Measurements from ENCODE around the gene NAT10.

Gene NAT10

DNA sequence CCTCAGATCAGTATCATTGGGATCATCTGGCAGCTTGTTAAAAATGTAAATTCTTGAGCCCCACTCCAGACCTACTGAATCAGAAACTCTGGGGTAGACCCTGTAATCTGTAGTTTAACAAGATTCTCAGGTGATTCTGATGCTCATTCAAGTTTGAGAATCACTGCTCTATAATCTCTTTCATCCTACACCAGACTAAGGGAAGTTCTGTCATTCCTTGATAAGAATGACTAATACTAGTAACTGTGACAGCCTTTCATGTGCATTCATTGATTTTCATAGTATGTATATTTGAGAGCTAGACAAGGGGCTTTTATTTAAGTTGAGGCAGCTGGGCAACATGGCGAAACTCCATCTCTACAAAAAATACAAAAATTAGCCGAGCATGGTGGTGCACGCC lies 30.0 kb downstream of the NAT10 start:
- TF ChIP-seq, protein P1, sequence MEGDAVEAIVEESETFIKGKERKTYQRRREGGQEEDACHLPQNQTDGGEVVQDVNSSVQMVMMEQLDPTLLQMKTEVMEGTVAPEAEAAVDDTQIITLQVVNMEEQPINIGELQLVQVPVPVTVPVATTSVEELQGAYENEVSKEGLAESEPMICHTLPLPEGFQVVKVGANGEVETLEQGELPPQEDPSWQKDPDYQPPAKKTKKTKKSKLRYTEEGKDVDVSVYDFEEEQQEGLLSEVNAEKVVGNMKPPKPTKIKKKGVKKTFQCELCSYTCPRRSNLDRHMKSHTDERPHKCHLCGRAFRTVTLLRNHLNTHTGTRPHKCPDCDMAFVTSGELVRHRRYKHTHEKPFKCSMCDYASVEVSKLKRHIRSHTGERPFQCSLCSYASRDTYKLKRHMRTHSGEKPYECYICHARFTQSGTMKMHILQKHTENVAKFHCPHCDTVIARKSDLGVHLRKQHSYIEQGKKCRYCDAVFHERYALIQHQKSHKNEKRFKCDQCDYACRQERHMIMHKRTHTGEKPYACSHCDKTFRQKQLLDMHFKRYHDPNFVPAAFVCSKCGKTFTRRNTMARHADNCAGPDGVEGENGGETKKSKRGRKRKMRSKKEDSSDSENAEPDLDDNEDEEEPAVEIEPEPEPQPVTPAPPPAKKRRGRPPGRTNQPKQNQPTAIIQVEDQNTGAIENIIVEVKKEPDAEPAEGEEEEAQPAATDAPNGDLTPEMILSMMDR (conservative IDR thresholded peaks at IDR 0.05) = no peak
- no peak overlapping the region for H3K27ac ChIP-seq

DNA sequence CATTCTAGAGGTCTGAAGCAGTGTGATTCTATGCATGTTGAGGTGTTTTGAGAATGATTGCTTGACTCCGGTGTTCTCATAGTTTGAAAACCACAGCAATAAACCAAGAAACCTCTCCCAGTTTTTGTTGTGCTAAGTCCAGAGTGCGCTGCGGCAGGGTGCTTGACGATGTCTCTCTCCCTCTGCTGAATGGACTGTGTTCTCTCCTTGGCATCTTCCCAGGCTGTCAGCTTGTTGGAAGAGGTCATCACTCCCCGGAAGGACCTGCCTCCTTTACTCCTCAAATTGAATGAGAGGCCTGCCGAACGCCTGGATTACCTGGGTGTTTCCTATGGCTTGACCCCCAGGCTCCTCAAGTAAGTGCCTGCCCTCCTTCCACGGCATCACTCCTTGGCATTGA lies 31.0 kb downstream of the NAT10 start:
- no peak overlapping the region for H3K27ac ChIP-seq
- TF ChIP-seq, protein P1 (conservative IDR thresholded peaks at IDR 0.05) = no peak

DNA sequence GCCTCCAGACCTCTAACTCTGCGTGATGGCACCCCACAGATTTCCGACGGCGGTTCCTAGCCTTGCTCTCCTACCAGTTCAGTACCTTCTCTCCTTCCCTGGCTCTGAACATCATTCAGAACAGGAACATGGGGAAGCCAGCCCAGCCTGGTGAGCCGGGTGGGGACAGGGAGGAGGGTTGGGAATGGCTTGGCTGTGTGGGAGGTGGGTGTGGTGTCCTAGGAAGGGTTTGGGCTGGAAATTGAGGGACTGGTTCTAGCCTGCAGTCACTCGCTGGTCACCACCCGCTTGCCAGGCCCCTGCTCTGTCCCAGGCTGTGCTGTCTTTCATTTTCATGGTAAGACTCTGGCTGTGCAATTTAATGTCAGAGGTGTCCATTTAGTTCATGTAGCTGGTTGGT lies 33.9 kb downstream of the NAT10 start:
- H3K27ac ChIP-seq = no peak overlapping the region
- TF ChIP-seq, protein P1 (conservative IDR thresholded peaks at IDR 0.05) = no peak

DNA sequence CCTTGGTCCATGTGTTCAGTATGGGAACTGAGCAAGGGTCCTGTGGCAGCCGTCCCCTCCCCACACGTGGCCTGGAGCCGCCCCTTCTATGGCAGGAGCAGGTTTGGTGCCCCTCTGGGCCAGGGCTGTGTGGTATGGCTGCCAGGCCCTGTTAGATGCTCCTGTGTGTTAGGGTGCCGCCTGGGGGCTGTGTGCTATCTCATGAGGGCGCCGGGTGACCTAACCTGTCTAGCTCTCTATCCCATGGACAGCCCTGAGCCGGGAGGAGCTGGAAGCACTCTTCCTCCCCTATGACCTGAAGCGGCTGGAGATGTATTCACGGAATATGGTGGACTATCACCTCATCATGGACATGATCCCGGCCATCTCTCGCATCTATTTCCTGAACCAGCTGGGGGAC lies 34.7 kb downstream of the NAT10 start:
- TF ChIP-seq, protein P1 (conservative IDR thresholded peaks at IDR 0.05) = no peak
- H3K27ac ChIP-seq = no peak overlapping the region

DNA sequence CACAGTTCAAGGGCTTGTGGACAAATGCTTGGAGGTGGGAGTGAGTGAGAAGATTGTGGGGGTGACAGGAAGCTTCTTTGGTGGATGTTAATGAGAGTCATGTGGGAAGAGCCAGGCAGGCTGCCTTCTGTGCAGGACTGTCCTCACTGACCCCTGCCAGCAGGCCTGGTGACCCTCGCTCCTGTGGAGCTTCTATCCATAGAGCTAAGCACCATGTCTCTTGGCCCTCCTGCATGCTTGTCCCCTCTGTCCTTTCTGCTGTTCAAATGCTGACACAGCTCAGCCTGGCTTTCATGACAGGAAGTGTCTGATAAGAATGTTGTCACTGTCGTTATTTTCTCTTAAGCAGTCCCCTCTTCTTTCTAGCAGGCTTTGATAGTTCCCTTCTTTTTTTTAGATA lies 37.6 kb downstream of the NAT10 start:
- no peak overlapping the region for H3K27ac ChIP-seq
- TF ChIP-seq, protein P1 (conservative IDR thresholded peaks at IDR 0.05) = no peak

DNA sequence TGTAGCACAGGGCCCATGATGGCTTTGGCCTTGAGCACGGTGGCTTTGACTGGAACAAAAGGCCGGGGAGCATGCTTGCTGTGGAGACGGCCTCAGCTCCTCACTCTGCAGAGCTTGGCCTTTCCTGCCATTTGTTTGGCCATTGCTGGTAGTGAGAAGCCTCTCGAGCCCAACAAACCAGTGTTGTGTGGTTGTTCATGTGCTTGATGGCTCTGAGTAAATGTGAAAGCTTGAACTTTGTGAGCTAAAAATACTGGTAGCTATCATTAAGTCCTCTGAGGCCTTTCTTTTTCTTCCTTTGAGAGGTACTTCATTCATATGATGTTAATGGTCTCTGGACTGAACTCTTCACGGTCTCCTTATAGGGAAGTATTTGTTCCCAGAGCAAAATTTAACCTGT lies 39.6 kb downstream of the NAT10 start:
- H3K27ac ChIP-seq = no peak overlapping the region
- TF ChIP-seq, protein P1 (conservative IDR thresholded peaks at IDR 0.05) = no peak

DNA sequence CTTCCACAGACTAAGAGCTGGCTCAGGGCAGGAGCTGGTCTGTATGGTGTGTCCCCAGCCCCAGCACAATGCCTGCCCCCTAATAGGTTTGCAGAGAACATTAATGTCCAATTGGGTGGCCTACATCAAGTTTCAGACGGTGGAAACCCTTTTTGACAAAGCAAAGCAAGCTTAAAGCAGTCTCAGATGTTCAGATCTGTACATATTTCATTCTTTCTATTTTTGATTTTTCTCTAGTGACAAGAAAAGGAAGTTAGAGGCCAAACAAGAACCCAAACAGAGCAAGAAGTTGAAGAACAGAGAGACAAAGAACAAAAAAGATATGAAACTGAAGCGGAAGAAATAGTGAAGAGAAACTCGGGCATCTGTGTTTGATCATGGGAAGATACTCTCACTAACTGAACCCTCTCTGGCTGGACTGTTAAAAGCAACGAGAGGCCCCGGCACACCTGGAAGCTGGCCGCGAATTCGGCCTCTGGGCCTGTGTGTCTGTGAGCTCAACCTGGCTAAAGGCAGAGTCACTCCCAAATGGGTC lies 40.5 kb downstream of the NAT10 start:
- no peak overlapping the region for H3K27ac ChIP-seq

More for the DNA sequence above, 40.5 kb downstream of the NAT10 start:
- TF ChIP-seq, protein P1 (conservative IDR thresholded peaks at IDR 0.05) = no peak
